Nephron progenitor cell (in vitro differentiated cells): ENCODE measurements around the gene APBB1IP.
A peak's percentile ranks its signal among the peaks of the same experiment; 100 is the strongest.
"Not testable (repeated sequence)": the region's sequence is repeated elsewhere in the genome, so short reads cannot be mapped to it uniquely, and the experiment has no call there.

Experiments used
- DNase-seq: peaks from one replicate; pipeline ENCODE4 v3.0.0; 2021
- H3K27ac Mint-ChIP-seq: 2 replicates; pipeline ENCODE4 v1.8.0; 2021; ENCODE audit warnings: mild to moderate bottlenecking, moderate library complexity, mixed read lengths
- H3K27me3 Mint-ChIP-seq: 2 replicates; pipeline ENCODE4 v1.8.0; 2021; ENCODE audit warnings: mild to moderate bottlenecking, low read depth, mixed read lengths; ENCODE audit not compliant: poor library complexity
- H3K36me3 Mint-ChIP-seq: 2 replicates; pipeline ENCODE4 v1.8.0; 2021; ENCODE audit warnings: low read depth, mixed read lengths
- H3K4me1 Mint-ChIP-seq: 2 replicates; pipeline ENCODE4 v1.8.0; 2021; ENCODE audit warnings: mixed read lengths
- H3K4me3 Mint-ChIP-seq: 2 replicates; pipeline ENCODE4 v1.8.0; 2021; ENCODE audit warnings: mild to moderate bottlenecking, moderate library complexity, mixed read lengths
- H3K9me3 Mint-ChIP-seq: 2 replicates; pipeline ENCODE4 v1.8.0; 2021; ENCODE audit warnings: mild to moderate bottlenecking, moderate library complexity, mixed read lengths
- TF ChIP-seq, protein P1 (sequence below): fragments of 200-600 bp; sonication (generic); IDR thresholded peaks from 2 replicates; pipeline ENCODE4 v1.5.0; 2021; ENCODE audit warnings: antibody characterized with exemption

The APBB1IP gene

DNA sequence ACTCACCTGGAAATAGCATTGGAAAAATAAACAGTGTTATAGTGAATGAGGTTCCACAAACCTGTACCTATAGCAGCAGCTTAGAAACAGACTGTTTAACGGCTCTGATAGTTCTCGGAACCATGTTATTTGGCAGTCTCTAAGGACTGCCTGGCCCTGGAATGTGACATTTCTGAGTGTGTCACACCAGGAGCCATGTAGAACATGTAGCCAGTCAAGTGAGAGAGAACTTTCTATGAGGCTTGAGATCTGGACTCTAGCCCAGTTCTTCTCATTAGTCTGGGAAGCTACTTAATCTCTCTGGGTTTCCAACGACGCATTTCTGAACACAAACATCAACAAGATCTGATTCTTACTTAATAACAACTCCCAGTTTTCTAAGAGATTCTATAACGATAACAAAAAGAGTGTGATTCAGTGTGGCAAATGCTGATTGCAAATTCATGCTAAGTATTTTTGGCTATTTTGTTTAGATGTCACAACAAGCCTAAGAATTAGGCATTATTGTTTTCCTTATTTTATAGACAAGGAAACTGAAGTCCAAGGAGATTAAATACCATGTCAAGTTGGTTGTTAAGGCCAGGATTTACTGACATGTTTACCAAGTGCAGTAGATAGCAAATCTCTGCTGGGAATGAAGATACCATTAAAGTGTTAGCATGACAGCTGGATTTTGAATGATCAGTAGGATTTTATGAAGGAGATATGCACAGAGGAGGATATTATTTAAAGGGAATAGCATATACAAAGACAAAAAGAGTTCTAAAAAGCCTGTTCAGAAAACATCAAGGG lies 47.2 kb downstream of the APBB1IP start:
- DNase-seq = no peak
- Mint-ChIP-seq H3K36me3 (no peaks in the 10 kb centered on the region), H3K27ac (peak overlapping the region; percentile 14), H3K4me1 (peaks cover 19% of the 10 kb centered on the region), H3K9me3 (no peaks in the 10 kb centered on the region), H3K4me3 (no peak overlapping the region), H3K27me3 (no peaks in the 10 kb centered on the region)
- TF ChIP-seq, protein P1, sequence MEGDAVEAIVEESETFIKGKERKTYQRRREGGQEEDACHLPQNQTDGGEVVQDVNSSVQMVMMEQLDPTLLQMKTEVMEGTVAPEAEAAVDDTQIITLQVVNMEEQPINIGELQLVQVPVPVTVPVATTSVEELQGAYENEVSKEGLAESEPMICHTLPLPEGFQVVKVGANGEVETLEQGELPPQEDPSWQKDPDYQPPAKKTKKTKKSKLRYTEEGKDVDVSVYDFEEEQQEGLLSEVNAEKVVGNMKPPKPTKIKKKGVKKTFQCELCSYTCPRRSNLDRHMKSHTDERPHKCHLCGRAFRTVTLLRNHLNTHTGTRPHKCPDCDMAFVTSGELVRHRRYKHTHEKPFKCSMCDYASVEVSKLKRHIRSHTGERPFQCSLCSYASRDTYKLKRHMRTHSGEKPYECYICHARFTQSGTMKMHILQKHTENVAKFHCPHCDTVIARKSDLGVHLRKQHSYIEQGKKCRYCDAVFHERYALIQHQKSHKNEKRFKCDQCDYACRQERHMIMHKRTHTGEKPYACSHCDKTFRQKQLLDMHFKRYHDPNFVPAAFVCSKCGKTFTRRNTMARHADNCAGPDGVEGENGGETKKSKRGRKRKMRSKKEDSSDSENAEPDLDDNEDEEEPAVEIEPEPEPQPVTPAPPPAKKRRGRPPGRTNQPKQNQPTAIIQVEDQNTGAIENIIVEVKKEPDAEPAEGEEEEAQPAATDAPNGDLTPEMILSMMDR = no peak

DNA sequence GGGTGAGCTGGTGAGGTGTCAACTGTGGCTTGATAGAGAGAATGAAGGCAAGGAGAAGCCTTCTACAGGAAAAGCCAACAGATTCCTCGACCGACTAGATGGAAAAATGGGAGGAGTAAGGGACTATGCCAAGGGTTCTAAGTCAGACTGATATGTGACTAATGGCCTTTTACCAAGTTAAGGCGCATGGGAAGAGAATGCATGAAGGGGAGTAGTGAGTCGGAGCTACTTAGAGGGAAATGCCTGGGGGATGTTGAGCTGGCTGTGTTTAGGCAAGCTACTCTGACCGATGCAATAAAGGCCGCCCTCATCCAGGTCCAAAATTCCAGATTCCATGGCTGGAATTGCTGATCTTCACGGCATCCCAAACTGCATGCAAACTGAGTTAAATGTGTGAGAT lies 48.2 kb downstream of the APBB1IP start:
- Mint-ChIP-seq H3K36me3 (no peaks in the 10 kb centered on the region), H3K27me3 (no peaks in the 10 kb centered on the region), H3K9me3 (no peaks in the 10 kb centered on the region), H3K27ac (no peak overlapping the region), H3K4me3 (no peak overlapping the region), H3K4me1 (peaks cover 19% of the 10 kb centered on the region)
- TF ChIP-seq, protein P1 = no peak
- DNase-seq = no peak

DNA sequence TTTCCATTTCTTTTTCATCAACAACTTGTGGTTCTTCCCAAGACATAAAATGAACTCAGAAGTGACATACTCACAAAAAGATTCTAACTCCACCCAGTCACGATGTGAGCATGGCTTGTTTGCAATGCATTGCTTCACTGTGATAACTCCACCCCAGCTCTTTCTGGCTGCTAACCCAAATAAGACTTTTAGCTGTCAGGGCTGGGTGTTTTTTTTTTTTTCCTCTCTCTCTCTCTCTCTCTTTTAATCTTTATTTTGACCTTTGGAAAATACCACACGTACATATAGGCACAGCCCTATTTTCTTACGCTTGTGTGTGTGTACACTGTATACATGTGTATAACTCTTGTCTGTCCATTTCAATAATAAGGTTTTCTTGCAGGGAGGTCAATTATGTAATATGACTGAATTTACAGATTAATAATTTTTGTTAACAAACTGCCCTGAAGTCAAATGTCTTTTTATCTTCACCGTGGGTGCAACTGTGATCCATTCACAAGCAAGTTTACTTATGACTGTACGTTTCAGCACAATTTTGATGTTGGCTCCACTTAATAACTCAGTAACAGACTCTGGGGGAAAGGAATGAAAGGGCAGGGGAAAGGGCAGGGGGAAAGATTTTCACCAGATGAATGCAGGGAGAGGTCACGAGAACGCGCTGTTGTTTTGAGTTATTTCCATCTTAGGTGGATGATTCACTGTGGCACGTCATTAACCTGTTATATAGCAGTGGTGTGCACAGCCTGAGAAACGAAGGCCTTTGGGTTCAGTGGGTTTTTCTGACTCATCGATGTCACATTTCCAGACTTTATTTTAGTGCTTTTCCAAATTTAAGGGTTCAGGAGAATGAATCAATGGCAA lies 49.1 kb downstream of the APBB1IP start:
- Mint-ChIP-seq H3K36me3 (no peaks in the 10 kb centered on the region), H3K27me3 (no peaks in the 10 kb centered on the region), H3K4me3 (no peak overlapping the region), H3K27ac (peak overlapping the region; percentile 3), H3K4me1 (peaks cover 19% of the 10 kb centered on the region), H3K9me3 (no peaks in the 10 kb centered on the region)
- TF ChIP-seq, protein P1 = no peak
- no peak for DNase-seq

DNA sequence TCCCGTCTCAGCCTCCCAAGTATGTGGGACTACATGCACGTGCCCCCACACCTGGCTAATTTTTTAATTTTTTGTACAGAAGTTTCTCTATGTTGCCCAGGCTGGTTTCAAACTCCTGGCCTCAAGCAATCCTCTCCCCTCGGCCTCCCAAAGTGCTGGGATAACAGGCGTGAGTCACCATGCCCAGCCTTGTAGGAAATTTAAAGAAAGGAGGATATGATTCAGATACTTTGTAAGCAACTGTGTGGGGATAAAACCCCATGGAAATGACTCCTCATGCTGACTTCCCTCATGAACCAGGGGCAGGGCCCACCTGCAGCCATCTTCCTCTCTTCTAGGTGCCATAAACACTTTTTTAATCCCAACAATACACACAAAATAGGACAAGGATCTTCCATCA lies 50.2 kb downstream of the APBB1IP start:
- no peaks in the 10 kb centered on the region for H3K27me3 Mint-ChIP-seq
- H3K4me1 Mint-ChIP-seq = peaks cover 19% of the 10 kb centered on the region
- H3K9me3 Mint-ChIP-seq = no peaks in the 10 kb centered on the region
- H3K27ac Mint-ChIP-seq = no peak overlapping the region
- no peak overlapping the region for H3K4me3 Mint-ChIP-seq
- DNase-seq = no peak
- TF ChIP-seq, protein P1 = no peak
- no peaks in the 10 kb centered on the region for H3K36me3 Mint-ChIP-seq

DNA sequence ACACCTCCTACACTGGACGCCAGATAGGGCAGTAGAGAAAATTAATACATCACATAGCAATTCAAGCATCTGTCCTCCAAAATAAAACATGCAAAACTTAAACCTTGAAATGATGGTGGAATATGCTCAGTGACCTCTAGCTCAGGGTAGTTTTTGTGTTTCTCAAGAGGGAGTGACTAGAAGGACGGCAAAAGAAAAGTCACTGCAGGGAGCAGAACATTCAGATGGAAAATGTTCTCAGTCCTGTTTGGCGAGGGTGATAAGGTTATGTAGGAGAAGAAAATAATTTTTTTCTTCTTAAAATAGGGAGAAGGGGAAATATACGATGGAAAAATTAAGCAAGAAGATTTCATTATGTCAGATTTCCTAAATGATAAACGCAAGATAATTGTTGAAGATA lies 50.9 kb downstream of the APBB1IP start:
- peaks cover 19% of the 10 kb centered on the region for H3K4me1 Mint-ChIP-seq

DNA sequence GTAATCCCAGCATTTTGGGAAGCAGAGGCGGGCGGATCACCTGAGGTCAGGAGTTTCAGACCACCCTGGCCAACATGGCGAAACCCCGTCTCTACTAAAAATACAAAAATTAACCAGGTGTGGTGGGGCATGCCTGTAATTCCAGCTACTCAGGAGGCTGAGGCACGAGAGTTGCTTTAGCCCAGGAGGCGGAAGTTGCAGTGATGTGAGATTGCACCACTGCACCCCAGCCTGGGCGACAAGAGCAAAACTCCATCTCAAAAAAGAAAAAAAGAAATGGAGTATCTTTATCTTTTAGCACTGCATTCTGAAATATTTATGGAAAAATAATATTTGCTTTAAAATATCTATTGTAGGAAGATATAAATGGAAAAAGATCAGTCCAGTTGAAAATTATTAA lies 52.2 kb downstream of the APBB1IP start:
- H3K9me3 Mint-ChIP-seq, DNase-seq, H3K27me3 Mint-ChIP-seq, H3K36me3 Mint-ChIP-seq, H3K4me3 Mint-ChIP-seq, H3K27ac Mint-ChIP-seq: not testable (repeated sequence)
- peaks cover 15% of the 10 kb centered on the region for H3K4me1 Mint-ChIP-seq

More for the DNA sequence above, 50.9 kb downstream of the APBB1IP start:
- Mint-ChIP-seq H3K36me3 (no peaks in the 10 kb centered on the region), H3K9me3 (no peaks in the 10 kb centered on the region), H3K4me3 (no peak overlapping the region), H3K27ac (no peak overlapping the region), H3K27me3 (no peaks in the 10 kb centered on the region)
- TF ChIP-seq, protein P1 = no peak
- no peak for DNase-seq
